Measurements from ENCODE around the gene INSC. TPM values are rescaled to one million over a fixed set of nuclear protein-coding genes. Genes with fewer than 3 reads are reported as not detected.

INSC gene
- total RNA-seq, 4 donors from 2014 or later, result not detected

DNA sequence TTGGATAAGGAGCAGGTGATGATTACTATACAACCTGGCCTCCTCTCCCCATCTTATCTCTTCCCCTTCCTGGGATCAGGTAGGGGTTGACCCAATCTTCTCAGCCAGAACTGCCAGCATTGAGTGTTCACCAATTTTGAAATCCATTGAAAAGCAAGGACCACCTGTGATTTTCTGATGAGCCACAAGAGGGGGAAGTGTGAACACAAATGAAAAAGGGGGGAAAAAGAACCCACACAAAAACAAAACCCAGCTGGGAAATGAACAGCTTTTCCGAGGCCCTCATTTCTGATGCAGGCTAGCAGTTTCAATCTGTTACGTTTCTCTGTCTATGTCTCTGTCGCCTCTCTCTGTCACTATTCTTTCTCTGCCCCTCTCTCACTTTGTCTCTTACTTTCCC, 161.9 kb downstream of the INSC start:
- Histone ChIP-seq H3K27ac (no peak overlapping the region), H3K4me1 (no peaks in the 10 kb centered on the region), H3K36me3 (no peaks in the 10 kb centered on the region), H3K9me3 (no peaks in the 10 kb centered on the region), H3K27me3 (no peaks in the 10 kb centered on the region), H3K4me3 (no peak overlapping the region)
- no peak for ATAC-seq
- no peak for DNase-seq
- in situ Hi-C loops (cut with MboI; ENCODE audit: low sequenced_read_pairs in 4 of 4), result no loop called here
- intact Hi-C loops (cut with DNase I; ENCODE audit: low total_unique reads), result no loop called here
- TF ChIP-seq, protein P1, sequence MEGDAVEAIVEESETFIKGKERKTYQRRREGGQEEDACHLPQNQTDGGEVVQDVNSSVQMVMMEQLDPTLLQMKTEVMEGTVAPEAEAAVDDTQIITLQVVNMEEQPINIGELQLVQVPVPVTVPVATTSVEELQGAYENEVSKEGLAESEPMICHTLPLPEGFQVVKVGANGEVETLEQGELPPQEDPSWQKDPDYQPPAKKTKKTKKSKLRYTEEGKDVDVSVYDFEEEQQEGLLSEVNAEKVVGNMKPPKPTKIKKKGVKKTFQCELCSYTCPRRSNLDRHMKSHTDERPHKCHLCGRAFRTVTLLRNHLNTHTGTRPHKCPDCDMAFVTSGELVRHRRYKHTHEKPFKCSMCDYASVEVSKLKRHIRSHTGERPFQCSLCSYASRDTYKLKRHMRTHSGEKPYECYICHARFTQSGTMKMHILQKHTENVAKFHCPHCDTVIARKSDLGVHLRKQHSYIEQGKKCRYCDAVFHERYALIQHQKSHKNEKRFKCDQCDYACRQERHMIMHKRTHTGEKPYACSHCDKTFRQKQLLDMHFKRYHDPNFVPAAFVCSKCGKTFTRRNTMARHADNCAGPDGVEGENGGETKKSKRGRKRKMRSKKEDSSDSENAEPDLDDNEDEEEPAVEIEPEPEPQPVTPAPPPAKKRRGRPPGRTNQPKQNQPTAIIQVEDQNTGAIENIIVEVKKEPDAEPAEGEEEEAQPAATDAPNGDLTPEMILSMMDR (IDR thresholded peaks at IDR 0.05 in 4 of 5, conservative IDR thresholded peaks at IDR 0.05 in 1 of 5), result no peak
- no peak for TF ChIP-seq POLR2A (IDR thresholded peaks at IDR 0.05)

DNA sequence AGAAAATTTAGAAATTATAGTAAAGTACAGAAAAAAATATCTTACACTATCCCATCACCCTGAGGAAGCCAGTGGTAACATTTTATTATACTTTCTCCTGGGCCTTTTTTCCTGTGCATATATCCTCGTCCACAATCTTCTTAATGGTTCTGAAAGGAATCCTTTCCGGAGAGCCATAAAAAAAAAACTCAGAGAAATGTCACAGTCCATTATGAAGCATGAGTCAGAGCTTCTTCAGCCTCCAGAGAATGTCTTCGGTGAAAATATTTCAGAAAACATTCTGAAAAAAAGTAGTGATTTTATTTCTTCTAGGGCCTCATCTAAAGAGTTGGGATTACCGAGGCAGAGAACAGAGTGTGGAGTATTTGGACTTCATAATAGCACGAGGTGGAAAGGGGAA, 163.4 kb downstream of the INSC start:
- intact Hi-C loops (cut with DNase I; ENCODE audit: low total_unique reads), result no loop called here
- Histone ChIP-seq H3K36me3 (no peaks in the 10 kb centered on the region), H3K9me3 (no peaks in the 10 kb centered on the region), H3K27me3 (no peaks in the 10 kb centered on the region), H3K4me3 (no peak overlapping the region), H3K4me1 (no peaks in the 10 kb centered on the region), H3K27ac (no peak overlapping the region)
- TF ChIP-seq, protein P1 (IDR thresholded peaks at IDR 0.05 in 4 of 5, conservative IDR thresholded peaks at IDR 0.05 in 1 of 5), result no peak
- no peak for TF ChIP-seq POLR2A (IDR thresholded peaks at IDR 0.05)
- DNase-seq (no peak), ATAC-seq (no peak)
- in situ Hi-C loops (cut with MboI; ENCODE audit: low sequenced_read_pairs in 4 of 4), result no loop called here

DNA sequence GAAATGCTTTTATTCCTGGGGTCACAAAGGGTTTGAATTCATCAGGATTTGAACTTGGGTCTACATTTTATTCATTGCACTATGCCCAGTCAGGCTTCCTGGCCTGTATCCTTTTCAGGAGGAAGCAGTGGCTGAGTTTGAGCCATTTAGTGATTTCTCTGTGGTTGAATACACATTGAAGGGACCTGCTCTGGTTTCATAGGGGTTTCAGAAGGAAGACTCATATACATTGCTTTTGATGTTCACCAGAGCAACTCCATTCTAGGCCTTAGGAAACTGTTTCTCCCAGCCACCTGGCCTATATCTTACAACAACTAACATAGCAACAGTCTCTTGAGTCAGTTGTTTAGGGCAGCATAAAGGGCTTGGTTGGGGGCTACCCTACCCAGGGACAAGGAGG, 165.7 kb downstream of the INSC start:
- no peak overlapping the region for H3K4me3 ChIP-seq
- H3K27me3 ChIP-seq, result no peaks in the 10 kb centered on the region
- H3K9me3 ChIP-seq, result no peaks in the 10 kb centered on the region
- no peaks in the 10 kb centered on the region for H3K36me3 ChIP-seq
- ATAC-seq (no peak), DNase-seq (no peak)
- TF ChIP-seq, protein P1 (IDR thresholded peaks at IDR 0.05 in 4 of 5, conservative IDR thresholded peaks at IDR 0.05 in 1 of 5), result no peak
- no peak for TF ChIP-seq POLR2A (IDR thresholded peaks at IDR 0.05)
- H3K27ac ChIP-seq, result no peak overlapping the region
- intact Hi-C loops (cut with DNase I; ENCODE audit: low total_unique reads) (no loop called here), in situ Hi-C loops (cut with MboI; ENCODE audit: low sequenced_read_pairs in 4 of 4) (no loop called here)
- no peaks in the 10 kb centered on the region for H3K4me1 ChIP-seq

DNA sequence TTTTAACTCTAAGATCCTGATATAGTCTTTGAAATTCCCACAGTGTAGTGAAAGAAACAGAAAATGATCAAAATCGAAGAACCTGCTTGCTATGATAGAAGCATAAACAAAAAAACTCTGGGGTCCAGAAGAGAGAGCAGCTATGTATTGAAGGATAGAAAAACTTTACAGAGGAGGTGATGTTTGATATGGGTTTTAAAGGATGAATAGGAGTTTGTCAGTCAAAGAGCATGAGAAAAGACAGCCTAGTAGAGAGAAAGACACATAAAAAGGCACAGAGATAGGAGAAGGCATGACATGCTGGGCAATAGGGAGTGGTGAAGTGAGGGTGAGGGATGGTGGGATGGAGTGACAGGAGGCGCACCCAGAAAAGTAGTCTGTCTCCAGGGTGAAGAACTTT, 168.0 kb downstream of the INSC start:
- Histone ChIP-seq H3K36me3 (no peaks in the 10 kb centered on the region), H3K4me1 (no peaks in the 10 kb centered on the region), H3K9me3 (no peaks in the 10 kb centered on the region), H3K27me3 (no peaks in the 10 kb centered on the region), H3K27ac (no peak overlapping the region), H3K4me3 (no peak overlapping the region)
- in situ Hi-C loops (cut with MboI; ENCODE audit: low sequenced_read_pairs in 4 of 4), result no loop called here
- no peak for ATAC-seq
- intact Hi-C loops (cut with DNase I; ENCODE audit: low total_unique reads), result no loop called here
- no peak for DNase-seq
- TF ChIP-seq, protein P1 (IDR thresholded peaks at IDR 0.05 in 4 of 5, conservative IDR thresholded peaks at IDR 0.05 in 1 of 5), result no peak

DNA sequence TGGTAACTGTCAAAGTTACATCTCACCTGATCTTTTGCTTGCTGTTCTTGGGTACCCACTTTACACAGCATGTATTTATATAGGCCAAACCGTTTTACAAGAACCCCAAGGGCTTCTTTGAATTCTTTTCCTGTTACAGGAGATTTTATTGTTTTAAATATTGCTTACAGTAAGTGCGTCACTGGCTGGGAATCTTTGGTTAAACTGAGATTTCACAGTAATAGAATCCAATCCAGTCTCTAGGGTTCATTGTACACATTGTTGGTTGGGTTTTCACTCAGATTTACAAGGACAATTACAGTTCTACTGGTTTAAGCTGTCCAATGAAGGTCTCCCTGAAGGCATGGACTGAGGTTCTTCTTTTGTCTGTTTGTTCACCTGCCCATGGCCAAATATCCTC, 171.7 kb downstream of the INSC start:
- no peaks in the 10 kb centered on the region for H3K36me3 ChIP-seq
- ATAC-seq, result no peak
- no peaks in the 10 kb centered on the region for H3K9me3 ChIP-seq
- H3K27me3 ChIP-seq, result no peaks in the 10 kb centered on the region
- intact Hi-C loops (cut with DNase I; ENCODE audit: low total_unique reads), result no loop called here
- TF ChIP-seq, protein P1 (IDR thresholded peaks at IDR 0.05 in 4 of 5, conservative IDR thresholded peaks at IDR 0.05 in 1 of 5), result no peak
- no peak for TF ChIP-seq POLR2A (IDR thresholded peaks at IDR 0.05)
- no peak for DNase-seq
- H3K4me3 ChIP-seq, result no peak overlapping the region
- no peak overlapping the region for H3K27ac ChIP-seq
- in situ Hi-C loops (cut with MboI; ENCODE audit: low sequenced_read_pairs in 4 of 4), result no loop called here
- H3K4me1 ChIP-seq, result no peaks in the 10 kb centered on the region
